ENCODE data around the gene TCERG1L. TPM values are rescaled to one million over a fixed set of nuclear protein-coding genes. Genes with fewer than 3 reads are reported as not detected.
"Not testable (repeated sequence)": the region's sequence is repeated elsewhere in the genome, so short reads cannot be mapped to it uniquely, and the experiment has no call there.

The TCERG1L gene
- total RNA-seq, 1 donor from 2014 or later: not detected

GRCh38 chr10:131162866-131163843, 148.4 kb downstream of the TCERG1L start:
- DNase-seq: no peak
- intact Hi-C loops (cut with DNase I): no loop called here
- no peak for ATAC-seq (ENCODE audit: poor library complexity)

GRCh38 chr10:131162211-131162610, 149.3 kb downstream of the TCERG1L start:
- intact Hi-C loops (cut with DNase I): no loop called here
- DNase-seq (no peak), ATAC-seq (ENCODE audit: poor library complexity) (no peak)

GRCh38 chr10:131161087-131161486, 150.4 kb downstream of the TCERG1L start:
- DNase-seq (no peak), ATAC-seq (ENCODE audit: poor library complexity) (no peak)
- intact Hi-C loops (cut with DNase I): no loop called here

DNA sequence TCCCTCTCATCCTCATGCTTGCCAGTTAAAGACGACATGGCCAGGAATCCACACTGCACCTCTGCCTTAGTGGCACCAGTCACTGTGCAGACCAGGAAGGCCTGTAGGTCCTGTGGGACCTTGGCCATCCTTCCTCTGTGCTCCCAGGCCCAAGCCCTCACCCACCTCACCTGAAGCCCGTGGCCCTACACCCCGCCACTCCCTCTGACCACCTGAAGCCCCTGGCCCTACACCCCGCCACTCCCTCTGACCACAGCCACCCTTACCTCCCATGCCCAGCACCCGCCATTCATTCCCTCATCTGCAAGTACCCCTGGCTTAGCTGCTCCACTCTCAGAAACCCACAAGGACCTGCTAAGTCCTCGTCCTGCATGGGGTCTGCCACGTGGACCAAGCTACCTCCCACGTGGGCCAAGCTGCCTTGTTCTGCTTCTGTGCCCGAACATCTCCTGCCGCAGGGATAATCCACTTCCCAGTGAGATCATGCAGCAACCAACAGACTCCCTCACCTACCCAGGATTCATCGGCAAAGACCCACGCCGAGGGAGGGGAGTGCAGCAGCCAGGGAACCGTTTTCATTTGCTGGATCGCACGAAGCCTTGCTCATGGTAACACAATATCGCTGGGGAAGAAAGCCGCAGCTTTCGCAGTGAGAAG, 151.2 kb downstream of the TCERG1L start:
- ATAC-seq (ENCODE audit: poor library complexity): no peak
- intact Hi-C loops (cut with DNase I): no loop called here
- DNase-seq: no peak

- intact Hi-C loops (cut with DNase I): no loop called here
- DNase-seq (no peak), ATAC-seq (ENCODE audit: poor library complexity) (no peak)
Measured at GRCh38 chr10:131159771-131160170, 151.8 kb downstream of the TCERG1L start.

GRCh38 chr10:131158695-131159094, 152.8 kb downstream of the TCERG1L start:
- no peak for ATAC-seq (ENCODE audit: poor library complexity)
- no peak for DNase-seq
- intact Hi-C loops (cut with DNase I): no loop called here

DNA sequence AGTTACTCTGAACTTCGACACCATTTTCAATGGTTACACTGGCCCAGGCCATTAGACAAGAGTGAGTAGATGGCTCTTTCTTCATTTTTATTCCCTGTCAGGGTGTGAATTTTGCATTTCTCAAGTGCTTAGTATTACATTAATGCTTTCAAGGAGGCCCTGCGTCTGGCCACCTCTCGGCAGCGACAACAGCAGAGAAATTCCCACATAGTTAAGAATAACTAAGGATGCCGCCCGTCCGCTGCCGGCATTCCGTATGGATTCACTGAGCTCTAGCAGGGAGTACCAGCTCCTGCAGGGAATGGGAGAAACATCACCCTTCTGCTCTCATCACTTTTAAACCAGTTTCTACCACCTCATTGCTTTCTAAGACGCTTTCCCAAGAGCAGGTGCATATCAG, 153.6 kb downstream of the TCERG1L start:
- DNase-seq: no peak
- no peak for ATAC-seq (ENCODE audit: poor library complexity)
- intact Hi-C loops (cut with DNase I): no loop called here

DNA sequence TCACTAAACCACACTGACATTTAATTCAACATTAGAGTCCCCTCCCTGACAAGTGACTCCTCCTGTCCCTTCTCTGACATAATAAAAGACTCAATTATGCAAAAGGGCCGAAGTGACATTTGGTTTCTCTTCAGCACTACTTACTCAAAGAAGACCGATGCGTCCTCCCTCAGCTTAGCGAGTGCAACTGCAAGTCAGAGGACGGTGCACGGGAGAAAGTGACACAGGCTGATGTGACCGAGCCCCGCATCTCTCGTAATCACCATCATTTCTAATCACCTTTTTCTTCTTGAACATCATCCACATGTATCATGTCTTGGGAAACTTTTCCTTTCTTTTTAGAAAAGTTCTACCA, 155.7 kb downstream of the TCERG1L start:
- DNase-seq (no peak), ATAC-seq (ENCODE audit: poor library complexity) (no peak)
- intact Hi-C loops (cut with DNase I): no loop called here

DNA sequence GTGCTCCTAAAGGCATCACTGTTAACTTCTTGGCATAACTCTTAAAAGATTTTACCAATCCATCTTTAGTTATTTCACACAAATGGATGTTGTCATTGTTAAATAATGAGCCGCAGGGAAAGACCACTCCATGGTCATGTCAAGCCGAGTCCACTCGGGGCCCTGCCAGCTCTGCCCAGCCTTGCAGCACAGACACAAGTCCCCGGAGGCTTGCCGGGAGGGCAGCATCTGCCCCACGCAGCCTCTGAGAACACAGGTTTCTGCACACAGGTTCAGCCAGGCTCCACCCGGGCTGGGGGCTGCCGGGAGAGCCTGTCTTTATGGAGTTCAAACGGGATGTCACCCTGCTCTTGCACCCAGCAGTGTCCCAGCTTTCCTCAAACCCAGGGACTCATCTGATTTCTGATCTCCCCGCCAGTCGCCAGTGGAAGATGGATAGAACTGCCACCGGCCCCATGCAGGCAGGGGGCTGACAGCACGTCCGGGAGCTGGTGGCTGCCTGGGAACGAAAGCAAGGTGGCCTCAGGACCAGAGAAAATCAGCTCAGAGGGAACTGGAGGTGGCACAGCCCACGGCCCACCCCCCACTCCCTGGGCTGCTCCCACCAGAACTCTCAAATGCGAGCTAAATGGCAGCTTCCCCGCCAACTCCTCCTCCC, 156.2 kb downstream of the TCERG1L start:
- no peak for ATAC-seq (ENCODE audit: poor library complexity)
- DNase-seq: no peak
- intact Hi-C loops (cut with DNase I): no loop called here

GRCh38 chr10:131154306-131155025, 157.1 kb downstream of the TCERG1L start:
- DNase-seq (no peak), ATAC-seq (ENCODE audit: poor library complexity) (no peak)
- intact Hi-C loops (cut with DNase I): no loop called here

DNA sequence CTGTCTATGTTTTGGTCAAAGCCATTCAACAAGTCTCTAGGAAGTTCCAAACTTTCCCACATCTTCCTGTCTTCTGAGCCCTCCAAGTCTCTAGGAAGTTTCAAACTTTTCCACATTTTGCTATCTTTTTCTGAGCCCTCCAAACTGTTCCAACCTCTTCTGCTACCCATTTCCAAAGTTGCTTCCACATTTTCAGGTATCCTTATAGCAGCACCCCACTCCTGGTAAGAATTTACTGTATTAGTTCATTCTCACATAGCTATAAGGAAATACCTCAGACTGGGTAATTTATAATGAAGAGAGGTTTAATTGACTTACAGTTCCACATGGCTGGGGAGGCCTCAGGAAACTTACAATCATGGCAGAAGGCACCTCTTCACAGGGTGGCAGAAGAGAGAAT, 159.1 kb downstream of the TCERG1L start:
- ATAC-seq (ENCODE audit: poor library complexity); intact Hi-C loops (cut with DNase I); DNase-seq: not testable (repeated sequence)

DNA sequence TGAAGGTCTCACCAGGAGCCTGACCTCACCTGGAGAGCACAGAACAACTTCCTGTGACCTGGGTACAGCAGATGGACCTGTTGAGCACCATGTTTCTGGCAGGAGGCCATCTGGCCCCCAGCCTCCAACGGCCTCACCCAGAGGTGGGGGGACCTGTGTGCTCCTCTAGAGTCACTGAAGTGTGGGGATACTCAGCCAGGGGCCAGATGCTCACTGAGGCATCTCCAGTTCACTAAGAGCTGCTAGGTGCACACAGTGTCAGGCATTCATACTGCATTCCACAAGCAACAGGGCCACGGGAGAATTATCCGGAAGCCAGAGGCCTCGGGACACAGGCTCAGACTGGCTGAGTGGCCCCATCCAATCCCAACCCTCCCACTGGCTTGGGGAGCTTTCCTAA, 161.4 kb downstream of the TCERG1L start:
- intact Hi-C loops (cut with DNase I): no loop called here
- DNase-seq (no peak), ATAC-seq (ENCODE audit: poor library complexity) (no peak)

- ATAC-seq (ENCODE audit: poor library complexity): no peak
- no peak for DNase-seq
- intact Hi-C loops (cut with DNase I): no loop called here
Measured at GRCh38 chr10:131149586-131149985, 161.9 kb downstream of the TCERG1L start.

- ATAC-seq (ENCODE audit: poor library complexity) (no peak), DNase-seq (no peak)
- intact Hi-C loops (cut with DNase I): no loop called here
Measured at GRCh38 chr10:131149111-131149510, 162.4 kb downstream of the TCERG1L start.

DNA sequence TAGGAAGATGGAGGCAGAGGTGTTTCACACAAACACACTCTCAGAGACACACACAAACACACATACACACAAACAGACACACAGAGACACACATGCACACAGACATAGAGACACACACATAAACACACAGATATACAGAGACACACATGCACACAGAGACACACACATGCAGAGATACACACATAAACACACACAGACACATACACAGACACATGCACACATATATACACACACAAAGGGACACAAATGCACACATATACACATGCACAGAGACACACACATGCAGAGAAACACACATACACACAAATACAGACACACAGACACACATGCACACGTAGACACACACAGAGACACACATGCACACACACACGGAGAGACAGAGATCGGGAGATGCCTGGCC, 163.3 kb downstream of the TCERG1L start:
- no peak for ATAC-seq (ENCODE audit: poor library complexity)
- intact Hi-C loops (cut with DNase I): no loop called here
- DNase-seq: no peak

DNA sequence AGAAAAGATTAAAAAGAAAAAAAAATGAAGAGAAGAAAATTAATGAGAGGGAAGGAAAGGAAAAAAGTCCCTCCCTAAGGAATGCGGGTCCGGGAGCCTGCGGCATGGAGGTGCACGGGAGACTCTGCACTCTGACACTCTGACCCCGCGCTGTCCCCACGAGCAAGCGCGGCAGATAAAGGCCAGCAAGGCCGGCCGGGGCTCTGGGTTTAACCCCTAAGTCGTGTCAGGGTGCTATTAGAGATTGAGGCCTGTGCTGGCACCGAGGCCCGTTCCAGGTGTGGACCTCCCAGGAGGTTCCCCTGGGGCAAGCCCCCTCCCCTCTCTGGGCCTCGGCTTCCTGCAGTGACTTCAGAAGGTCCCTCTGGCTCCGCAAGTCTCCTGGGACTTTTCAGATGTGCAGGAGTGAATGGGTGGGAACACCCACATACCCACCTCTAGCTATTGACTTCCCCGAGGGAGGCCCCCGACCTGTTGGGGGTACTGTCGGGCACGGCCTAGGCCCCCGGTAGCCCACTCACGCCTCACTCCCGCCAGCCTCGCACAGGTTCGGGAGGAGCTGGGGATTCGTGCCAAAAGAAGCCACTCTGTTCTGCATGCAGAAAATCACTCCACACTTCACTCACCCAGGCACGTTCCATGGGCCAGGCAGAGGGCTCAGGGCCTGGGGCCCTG, 164.1 kb downstream of the TCERG1L start:
- DNase-seq (no peak), ATAC-seq (ENCODE audit: poor library complexity) (no peak)
- intact Hi-C loops (cut with DNase I): no loop called here

GRCh38 chr10:131146790-131147189, 164.7 kb downstream of the TCERG1L start:
- intact Hi-C loops (cut with DNase I): no loop called here
- ATAC-seq (ENCODE audit: poor library complexity): no peak

GRCh38 chr10:131145756-131146155, 165.8 kb downstream of the TCERG1L start:
- ATAC-seq (ENCODE audit: poor library complexity) (no peak), DNase-seq (no peak)
- intact Hi-C loops (cut with DNase I): no loop called here

More at GRCh38 chr10:131146790-131147189, 164.7 kb downstream of the TCERG1L start:
- no peak for DNase-seq

All from Right ventricle myocardium superior (tissue), 1 donor.